Measurements from ENCODE around the gene SDCBP2.

Gene SDCBP2

DNA sequence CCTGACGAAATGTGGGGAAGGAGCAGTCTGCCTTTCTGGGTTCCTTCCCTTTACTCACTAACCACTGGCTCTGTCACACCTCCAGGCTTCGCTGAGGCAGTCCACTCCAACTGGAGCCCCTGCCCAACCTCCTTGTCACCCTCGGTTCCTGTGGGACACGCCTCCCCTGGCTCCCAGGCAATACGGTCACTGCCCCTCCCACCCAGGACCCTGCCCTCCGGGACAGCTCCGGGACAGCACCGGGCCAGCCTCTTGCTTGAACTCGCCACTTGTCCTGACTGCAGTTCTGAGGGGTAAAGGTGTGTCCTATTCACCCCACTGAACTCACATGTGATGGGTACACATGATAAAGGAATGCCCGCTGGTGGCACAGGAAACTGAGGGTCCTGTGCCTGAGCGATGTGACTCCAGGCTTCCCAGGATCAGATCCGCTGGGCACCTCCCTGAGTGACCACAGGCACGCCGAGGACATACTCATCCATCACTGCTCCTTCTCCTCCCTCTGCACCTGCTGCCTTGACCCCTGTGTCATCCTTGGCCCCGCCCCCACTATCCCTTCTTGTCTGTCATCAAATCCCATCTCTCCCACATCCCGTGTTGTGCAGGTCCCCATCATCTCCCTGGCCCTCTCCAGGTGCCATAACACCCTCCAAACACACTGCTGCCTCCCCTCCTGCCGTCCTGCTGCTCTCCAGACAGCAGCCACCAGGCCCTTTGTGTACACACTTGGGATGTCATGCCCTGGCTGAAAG is 7.9 kb downstream of the SDCBP2 start:
- no peak overlapping the region for H3K4me3 ChIP-seq (replicated peaks; ENCODE audit: low read depth, low read length)
- no peak for DNase-seq (ENCODE audit: extremely low read depth, low read depth)
- TF ChIP-seq, protein P1, sequence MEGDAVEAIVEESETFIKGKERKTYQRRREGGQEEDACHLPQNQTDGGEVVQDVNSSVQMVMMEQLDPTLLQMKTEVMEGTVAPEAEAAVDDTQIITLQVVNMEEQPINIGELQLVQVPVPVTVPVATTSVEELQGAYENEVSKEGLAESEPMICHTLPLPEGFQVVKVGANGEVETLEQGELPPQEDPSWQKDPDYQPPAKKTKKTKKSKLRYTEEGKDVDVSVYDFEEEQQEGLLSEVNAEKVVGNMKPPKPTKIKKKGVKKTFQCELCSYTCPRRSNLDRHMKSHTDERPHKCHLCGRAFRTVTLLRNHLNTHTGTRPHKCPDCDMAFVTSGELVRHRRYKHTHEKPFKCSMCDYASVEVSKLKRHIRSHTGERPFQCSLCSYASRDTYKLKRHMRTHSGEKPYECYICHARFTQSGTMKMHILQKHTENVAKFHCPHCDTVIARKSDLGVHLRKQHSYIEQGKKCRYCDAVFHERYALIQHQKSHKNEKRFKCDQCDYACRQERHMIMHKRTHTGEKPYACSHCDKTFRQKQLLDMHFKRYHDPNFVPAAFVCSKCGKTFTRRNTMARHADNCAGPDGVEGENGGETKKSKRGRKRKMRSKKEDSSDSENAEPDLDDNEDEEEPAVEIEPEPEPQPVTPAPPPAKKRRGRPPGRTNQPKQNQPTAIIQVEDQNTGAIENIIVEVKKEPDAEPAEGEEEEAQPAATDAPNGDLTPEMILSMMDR (IDR thresholded peaks at IDR 0.05; ENCODE audit: low read depth, low read length, missing control alignments) = no peak

DNA sequence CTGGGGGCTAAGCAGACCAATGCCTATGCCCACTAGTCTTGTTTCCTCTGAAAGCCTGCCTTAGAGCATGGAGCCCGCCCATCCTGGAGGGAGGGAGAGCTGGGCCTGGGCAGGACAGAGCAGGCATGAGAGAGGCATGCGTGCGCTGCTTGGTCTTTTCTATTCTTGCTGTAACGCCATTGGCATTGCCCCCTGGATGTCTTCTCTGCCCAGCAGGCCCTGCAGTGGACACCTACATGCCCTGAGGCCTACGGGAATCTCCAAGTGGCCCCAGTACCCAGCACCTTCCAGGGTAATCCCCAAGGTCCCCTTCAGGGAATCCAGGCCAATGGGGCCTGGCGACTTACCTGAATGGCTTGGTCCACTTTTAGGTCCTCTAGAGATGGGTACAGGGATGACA is 8.9 kb downstream of the SDCBP2 start:
- no peak for DNase-seq (ENCODE audit: extremely low read depth, low read depth)
- TF ChIP-seq, protein P1 (IDR thresholded peaks at IDR 0.05; ENCODE audit: low read depth, low read length, missing control alignments) = no peak
- no peak overlapping the region for H3K4me3 ChIP-seq (replicated peaks; ENCODE audit: low read depth, low read length)

DNA sequence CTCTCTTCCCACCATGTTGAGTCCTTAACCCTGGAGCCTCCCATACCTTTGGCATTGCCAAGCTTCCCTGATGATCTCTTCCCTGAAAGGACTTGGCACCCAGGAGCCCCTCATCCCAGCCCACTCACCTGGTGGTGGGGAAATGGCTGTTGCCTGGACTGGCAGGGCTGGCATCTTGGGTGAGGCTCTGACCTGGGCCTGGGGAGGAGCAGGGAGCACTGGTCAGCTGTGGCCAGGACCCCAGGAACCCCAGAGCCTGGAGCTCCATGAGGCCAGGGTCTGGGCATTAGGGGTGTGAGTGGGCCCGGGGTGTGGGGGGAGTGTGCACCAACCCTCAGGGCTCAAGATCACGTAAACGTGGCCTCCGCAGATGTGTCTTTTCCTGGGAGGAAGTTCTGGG is 9.5 kb downstream of the SDCBP2 start:
- TF ChIP-seq, protein P1 (IDR thresholded peaks at IDR 0.05; ENCODE audit: low read depth, low read length, missing control alignments) = no peak
- no peak for DNase-seq (ENCODE audit: extremely low read depth, low read depth)
- no peak overlapping the region for H3K4me3 ChIP-seq (replicated peaks; ENCODE audit: low read depth, low read length)

DNA sequence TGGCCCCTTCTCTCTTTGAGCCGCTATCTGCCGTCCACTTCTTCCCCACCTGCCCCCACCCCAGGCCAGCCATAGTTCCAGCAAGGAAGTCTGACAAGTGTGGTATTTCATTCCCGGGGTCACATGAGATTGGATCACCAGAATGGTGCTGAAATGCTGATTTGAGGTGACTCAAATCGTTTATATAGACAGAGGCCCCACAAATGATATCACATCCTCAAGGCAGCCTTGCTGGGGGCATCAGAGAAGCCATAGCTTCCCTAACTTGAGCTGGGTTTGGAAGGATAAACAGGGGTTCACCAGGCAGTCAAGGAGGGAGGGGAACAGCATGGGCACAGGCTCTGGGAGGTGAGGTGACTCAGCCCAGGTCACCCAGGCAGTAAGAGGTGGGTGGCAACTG is 9.9 kb downstream of the SDCBP2 start:
- no peak overlapping the region for H3K4me3 ChIP-seq (replicated peaks; ENCODE audit: low read depth, low read length)
- no peak for DNase-seq (ENCODE audit: extremely low read depth, low read depth)
- TF ChIP-seq, protein P1 (IDR thresholded peaks at IDR 0.05; ENCODE audit: low read depth, low read length, missing control alignments) = no peak

DNA sequence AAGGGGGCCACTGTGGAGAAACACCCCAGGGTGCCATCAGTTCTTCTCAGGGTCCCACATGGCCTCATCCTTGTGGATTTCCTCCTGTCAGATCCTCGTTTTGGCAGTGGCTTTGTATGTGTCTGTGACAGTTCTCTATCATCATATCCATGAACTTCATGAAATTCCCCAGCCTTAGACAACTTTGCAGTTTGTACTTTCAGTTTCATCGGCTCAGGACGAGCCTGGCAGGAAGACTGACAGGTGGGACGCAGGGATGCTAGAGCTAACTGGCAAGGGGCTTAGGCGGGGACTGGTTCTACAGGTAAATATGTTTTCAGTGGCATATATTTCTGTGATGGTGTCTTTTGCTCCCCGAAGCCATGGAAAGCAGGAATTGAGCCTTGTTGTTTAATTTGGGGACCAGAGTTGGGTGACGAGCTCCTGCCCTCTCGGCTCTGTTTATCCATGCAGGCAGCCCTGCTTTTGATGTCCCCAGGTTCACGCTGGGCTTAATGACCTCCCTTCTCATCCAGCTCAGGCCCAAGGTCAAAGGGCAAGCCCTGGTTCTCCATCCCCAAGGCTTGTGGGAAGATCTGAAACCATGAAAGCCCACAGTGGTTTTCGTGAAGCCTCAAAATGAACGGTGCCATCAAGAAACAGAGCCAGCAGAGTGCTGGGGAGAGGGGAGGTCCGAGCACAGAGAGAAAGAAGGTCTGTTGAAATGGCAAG is 11.2 kb downstream of the SDCBP2 start:
- DNase-seq (ENCODE audit: extremely low read depth, low read depth) = no peak
- H3K4me3 ChIP-seq (replicated peaks; ENCODE audit: low read depth, low read length) = no peak overlapping the region
- TF ChIP-seq, protein P1 (IDR thresholded peaks at IDR 0.05; ENCODE audit: low read depth, low read length, missing control alignments) = no peak

DNA sequence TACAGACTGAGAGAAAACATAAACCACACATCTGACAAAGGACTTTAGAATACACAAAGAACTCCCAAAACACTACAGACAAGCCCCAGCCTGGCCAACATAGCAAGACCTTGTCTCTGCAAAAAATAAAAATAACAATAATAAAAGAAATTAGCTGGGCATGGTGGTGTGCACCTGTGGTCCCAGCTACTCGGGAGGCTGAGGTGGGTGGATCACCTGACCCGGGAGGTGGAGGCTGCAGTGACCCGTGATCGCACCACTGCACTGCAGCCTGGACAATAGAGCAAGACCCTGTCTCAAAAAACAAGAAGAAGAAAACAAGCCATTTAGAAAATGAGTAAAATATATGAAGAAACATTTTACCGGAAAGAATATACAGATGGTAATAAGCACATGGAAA is 13.1 kb downstream of the SDCBP2 start:
- TF ChIP-seq, protein P1 (IDR thresholded peaks at IDR 0.05; ENCODE audit: low read depth, low read length, missing control alignments) = no peak
- H3K4me3 ChIP-seq (replicated peaks; ENCODE audit: low read depth, low read length) = no peak overlapping the region
- DNase-seq (ENCODE audit: extremely low read depth, low read depth) = no peak

Data from HFF-Myc (cell line).